ENCODE results near the gene LAP3.

- TF ChIP-seq CTCF (IDR thresholded peaks at IDR 0.05; ENCODE audit: low read depth, low read length, missing input control): no peak
- no peak for TF ChIP-seq YY1 (IDR thresholded peaks at IDR 0.05)
- no peak for TF ChIP-seq HNF4A (conservative IDR thresholded peaks at IDR 0.05)
- no peak for TF ChIP-seq TAF1 (conservative IDR thresholded peaks at IDR 0.05)
- TF ChIP-seq ATF3 (IDR thresholded peaks at IDR 0.05): no peak
- no peak for TF ChIP-seq ZBTB33 (IDR thresholded peaks at IDR 0.05)
- TF ChIP-seq FOXA1 (IDR thresholded peaks at IDR 0.05): no peak
- TF ChIP-seq RAD21 (IDR thresholded peaks at IDR 0.05): no peak
- TF ChIP-seq EGR1 (IDR thresholded peaks at IDR 0.05; ENCODE audit: low read depth in 2 of 2): no peak
- TF ChIP-seq GABPA (IDR thresholded peaks at IDR 0.05 in 1 of 2, conservative IDR thresholded peaks at IDR 0.05 in 1 of 2): no peak
- TF ChIP-seq MAX (IDR thresholded peaks at IDR 0.05): no peak
Observed at GRCh38 chr4:17544831-17545234, 32.2 kb upstream of the LAP3 start.
